ENCODE results near the gene PDZD2. TPM values are rescaled to one million over a fixed set of nuclear protein-coding genes. Genes with fewer than 3 reads are reported as not detected.
A peak's percentile ranks its signal among the peaks of the same experiment; 100 is the strongest.

The PDZD2 gene
- total RNA-seq, 4 donors from 2014 or later = 2.8 to 5.3 (median 4.0) TPM

DNA sequence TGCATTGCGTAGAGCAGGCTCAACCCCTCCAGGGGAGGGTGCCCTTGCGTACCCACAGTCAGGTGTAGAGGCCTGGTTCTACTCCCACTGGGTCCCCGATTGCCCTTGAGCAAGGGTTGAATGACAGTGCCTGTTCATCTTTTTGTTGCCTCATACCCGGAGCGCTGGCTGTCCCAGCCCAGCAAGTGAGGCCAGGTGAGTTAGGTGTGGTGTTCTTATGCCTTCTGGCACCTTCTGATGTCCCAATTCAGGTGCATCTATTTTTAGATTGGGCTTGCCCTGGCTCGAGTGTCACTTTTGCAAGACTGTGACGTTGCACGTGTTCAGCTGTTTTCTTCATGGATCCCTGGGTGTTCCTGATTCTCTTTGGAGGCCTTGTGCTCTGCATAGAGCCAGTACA is 277.4 kb downstream of the PDZD2 start:
- DNase-seq (no peak), ATAC-seq (peak in 1 of 2 donors; percentile 23)
- H3K4me1 ChIP-seq = no peaks in the 10 kb centered on the region
- H3K27ac ChIP-seq = no peak overlapping the region
- intact Hi-C loops (cut with DNase I; ENCODE audit: low total_unique reads) (no loop called here), in situ Hi-C loops (cut with MboI; ENCODE audit: low sequenced_read_pairs in 4 of 4) (no loop called here)
- no peak for TF ChIP-seq POLR2A (IDR thresholded peaks at IDR 0.05)
- TF ChIP-seq, protein P1, sequence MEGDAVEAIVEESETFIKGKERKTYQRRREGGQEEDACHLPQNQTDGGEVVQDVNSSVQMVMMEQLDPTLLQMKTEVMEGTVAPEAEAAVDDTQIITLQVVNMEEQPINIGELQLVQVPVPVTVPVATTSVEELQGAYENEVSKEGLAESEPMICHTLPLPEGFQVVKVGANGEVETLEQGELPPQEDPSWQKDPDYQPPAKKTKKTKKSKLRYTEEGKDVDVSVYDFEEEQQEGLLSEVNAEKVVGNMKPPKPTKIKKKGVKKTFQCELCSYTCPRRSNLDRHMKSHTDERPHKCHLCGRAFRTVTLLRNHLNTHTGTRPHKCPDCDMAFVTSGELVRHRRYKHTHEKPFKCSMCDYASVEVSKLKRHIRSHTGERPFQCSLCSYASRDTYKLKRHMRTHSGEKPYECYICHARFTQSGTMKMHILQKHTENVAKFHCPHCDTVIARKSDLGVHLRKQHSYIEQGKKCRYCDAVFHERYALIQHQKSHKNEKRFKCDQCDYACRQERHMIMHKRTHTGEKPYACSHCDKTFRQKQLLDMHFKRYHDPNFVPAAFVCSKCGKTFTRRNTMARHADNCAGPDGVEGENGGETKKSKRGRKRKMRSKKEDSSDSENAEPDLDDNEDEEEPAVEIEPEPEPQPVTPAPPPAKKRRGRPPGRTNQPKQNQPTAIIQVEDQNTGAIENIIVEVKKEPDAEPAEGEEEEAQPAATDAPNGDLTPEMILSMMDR (IDR thresholded peaks at IDR 0.05 in 4 of 5, conservative IDR thresholded peaks at IDR 0.05 in 1 of 5) = no peak
- no peaks in the 10 kb centered on the region for H3K9me3 ChIP-seq
- no peaks in the 10 kb centered on the region for H3K27me3 ChIP-seq
- H3K4me3 ChIP-seq = no peak overlapping the region
- H3K36me3 ChIP-seq = no peaks in the 10 kb centered on the region

GRCh38 chr5:31918739-31919138 is 279.8 kb downstream of the PDZD2 start:
- in situ Hi-C loops (cut with MboI; ENCODE audit: low sequenced_read_pairs in 4 of 4) = no loop called here
- H3K36me3 ChIP-seq = no peaks in the 10 kb centered on the region

GRCh38 chr5:31921852-31922305 is 282.9 kb downstream of the PDZD2 start:
- Histone ChIP-seq H3K4me1 (no peaks in the 10 kb centered on the region), H3K27ac (no peak overlapping the region), H3K27me3 (no peaks in the 10 kb centered on the region), H3K4me3 (no peak overlapping the region), H3K36me3 (no peaks in the 10 kb centered on the region), H3K9me3 (no peaks in the 10 kb centered on the region)
- in situ Hi-C loops (cut with MboI; ENCODE audit: low sequenced_read_pairs in 4 of 4) = loop anchor here in 1 of 4 donors (10.0 kb wide), 1 partner anchor 153 kb away; no protein-coding TSS in a partner anchor
- intact Hi-C loops (cut with DNase I; ENCODE audit: low total_unique reads) = no loop called here
- DNase-seq = no peak
- TF ChIP-seq, protein P1 (IDR thresholded peaks at IDR 0.05 in 4 of 5, conservative IDR thresholded peaks at IDR 0.05 in 1 of 5) = no peak
- no peak for TF ChIP-seq POLR2A (IDR thresholded peaks at IDR 0.05)
- ATAC-seq = peak in 1 of 2 donors; percentile 60

More at GRCh38 chr5:31918739-31919138, 279.8 kb downstream of the PDZD2 start:
- H3K4me1 ChIP-seq = no peaks in the 10 kb centered on the region
- TF ChIP-seq, protein P1 (IDR thresholded peaks at IDR 0.05 in 4 of 5, conservative IDR thresholded peaks at IDR 0.05 in 1 of 5) = no peak
- no peak for TF ChIP-seq POLR2A (IDR thresholded peaks at IDR 0.05)
- DNase-seq (no peak), ATAC-seq (no peak)
- no peak overlapping the region for H3K27ac ChIP-seq
- H3K27me3 ChIP-seq = no peaks in the 10 kb centered on the region
- no peaks in the 10 kb centered on the region for H3K9me3 ChIP-seq
- intact Hi-C loops (cut with DNase I; ENCODE audit: low total_unique reads) = no loop called here
- no peak overlapping the region for H3K4me3 ChIP-seq

- Histone ChIP-seq H3K4me1 (no peaks in the 10 kb centered on the region), H3K27ac (no peak overlapping the region), H3K9me3 (no peaks in the 10 kb centered on the region), H3K4me3 (no peak overlapping the region), H3K27me3 (no peaks in the 10 kb centered on the region), H3K36me3 (no peaks in the 10 kb centered on the region)
- in situ Hi-C loops (cut with MboI; ENCODE audit: low sequenced_read_pairs in 4 of 4) = loop anchor here in 1 of 4 donors (10.0 kb wide), 1 partner anchor 151 kb away; no protein-coding TSS in a partner anchor
- no peak for DNase-seq
- intact Hi-C loops (cut with DNase I; ENCODE audit: low total_unique reads) = no loop called here
- ATAC-seq = no peak
- TF ChIP-seq, protein P1 (IDR thresholded peaks at IDR 0.05 in 4 of 5, conservative IDR thresholded peaks at IDR 0.05 in 1 of 5) = no peak
- TF ChIP-seq POLR2A (IDR thresholded peaks at IDR 0.05) = no peak
Measured at GRCh38 chr5:31924005-31924404, 285.1 kb downstream of the PDZD2 start.

GRCh38 chr5:31931874-31932273 is 292.9 kb downstream of the PDZD2 start:
- intact Hi-C loops (cut with DNase I; ENCODE audit: low total_unique reads) = no loop called here
- TF ChIP-seq POLR2A (IDR thresholded peaks at IDR 0.05) = no peak
- TF ChIP-seq, protein P1 (IDR thresholded peaks at IDR 0.05 in 4 of 5, conservative IDR thresholded peaks at IDR 0.05 in 1 of 5) = no peak
- H3K36me3 ChIP-seq = no peaks in the 10 kb centered on the region

More at GRCh38 chr5:31931874-31932273, 292.9 kb downstream of the PDZD2 start:
- Histone ChIP-seq H3K9me3 (no peaks in the 10 kb centered on the region), H3K27me3 (no peaks in the 10 kb centered on the region), H3K4me3 (no peak overlapping the region), H3K27ac (no peak overlapping the region), H3K4me1 (peaks cover 0 to 3% of the 10 kb centered on the region in 2 donors)
- no peak for DNase-seq
- ATAC-seq = no peak
- in situ Hi-C loops (cut with MboI; ENCODE audit: low sequenced_read_pairs in 4 of 4) = no loop called here

Data from gastrocnemius medialis (tissue), 4 donors.